Measurements from ENCODE around the gene CDC20B.
"Not testable (repeated sequence)": the region's sequence is repeated elsewhere in the genome, so short reads cannot be mapped to it uniquely, and the experiment has no call there.

The CDC20B gene

GRCh38 chr5:55096861-55097260 lies 76.1 kb downstream of the CDC20B start:
- POLR2A ChIA-PET (ENCODE audit: low non-redundant PET), result no interaction called here
- H3K27ac ChIP-seq, result no peak overlapping the region
- TF ChIP-seq CTCF (conservative IDR thresholded peaks at IDR 0.05; ENCODE audit: low read depth), result no peak
- CTCF ChIA-PET, result interaction anchor here (0.6 kb wide), 2 partner anchors 17 to 152 kb away, joined by 3 to 4 read pairs; no protein-coding TSS in a partner anchor
- DNase-seq (ENCODE audit: low spot score), result no peak

DNA sequence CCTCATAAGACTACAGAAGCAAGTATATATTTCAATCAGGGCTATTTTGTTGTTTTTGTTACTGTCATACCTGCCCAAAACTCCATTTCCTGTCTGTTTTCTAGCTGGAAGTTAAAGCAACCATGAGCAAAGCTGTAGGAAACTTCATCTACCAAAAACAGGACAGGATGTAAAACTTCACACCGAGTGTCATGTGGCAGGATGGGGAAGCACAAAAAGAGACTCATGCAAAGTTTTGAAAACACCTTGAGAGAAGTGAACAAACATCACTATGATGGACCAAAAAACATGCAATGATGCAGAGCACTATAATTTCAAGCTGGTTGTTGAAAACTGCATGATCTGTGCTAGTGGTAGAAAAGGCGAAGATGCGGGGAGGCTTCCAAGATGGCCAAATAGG lies 76.8 kb downstream of the CDC20B start:
- no peak for DNase-seq (ENCODE audit: low spot score)
- H3K27ac ChIP-seq, result no peak overlapping the region
- ChIA-PET CTCF (interaction anchor here (0.6 kb wide), 2 partner anchors 17 to 37 kb away, joined by 3 to 4 read pairs; no protein-coding TSS in a partner anchor), POLR2A (ENCODE audit: low non-redundant PET) (no interaction called here)
- TF ChIP-seq CTCF (conservative IDR thresholded peaks at IDR 0.05; ENCODE audit: low read depth), result no peak

GRCh38 chr5:55091011-55091410 lies 82.0 kb downstream of the CDC20B start:
- DNase-seq (ENCODE audit: low spot score); POLR2A ChIA-PET (ENCODE audit: low non-redundant PET); H3K27ac ChIP-seq: not testable (repeated sequence)
- CTCF ChIA-PET, result interaction anchor here (0.6 kb wide), 1 partner anchor 17 kb away, joined by 3 read pairs; no protein-coding TSS in a partner anchor

DNA sequence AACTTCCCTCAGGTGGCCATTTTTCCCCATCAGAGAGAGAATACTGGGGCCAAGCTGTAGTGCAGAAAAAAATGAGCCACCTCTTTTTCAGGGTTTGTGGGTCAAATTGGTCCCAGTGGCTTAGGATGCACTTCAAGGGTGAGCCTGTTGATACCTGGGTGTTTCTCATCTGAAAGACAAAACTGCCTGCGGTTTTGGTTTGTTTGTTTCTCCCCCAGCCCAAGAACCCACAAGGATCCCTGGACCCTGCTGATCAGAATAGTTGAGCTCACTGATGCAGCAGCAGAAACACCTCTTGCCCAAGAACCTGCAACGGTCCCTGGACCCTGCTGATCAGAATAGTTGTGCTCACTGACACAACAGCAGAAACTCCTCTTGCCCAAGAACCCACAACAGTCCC lies 83.7 kb downstream of the CDC20B start:
- POLR2A ChIA-PET (ENCODE audit: low non-redundant PET); H3K27ac ChIP-seq; DNase-seq (ENCODE audit: low spot score): not testable (repeated sequence)
- CTCF ChIA-PET, result interaction anchor here (0.6 to 1.5 kb wide), 3 partner anchors 49 to 833 kb away, joined by 3 to 4 read pairs (median 4); no protein-coding TSS in a partner anchor

- no peak for DNase-seq (ENCODE audit: low spot score)
- ChIA-PET CTCF (no interaction called here), POLR2A (ENCODE audit: low non-redundant PET) (no interaction called here)
- no peak overlapping the region for H3K27ac ChIP-seq
- no peak for TF ChIP-seq CTCF (conservative IDR thresholded peaks at IDR 0.05; ENCODE audit: low read depth)
Measured at GRCh38 chr5:55081541-55081940, 91.4 kb downstream of the CDC20B start.

DNA sequence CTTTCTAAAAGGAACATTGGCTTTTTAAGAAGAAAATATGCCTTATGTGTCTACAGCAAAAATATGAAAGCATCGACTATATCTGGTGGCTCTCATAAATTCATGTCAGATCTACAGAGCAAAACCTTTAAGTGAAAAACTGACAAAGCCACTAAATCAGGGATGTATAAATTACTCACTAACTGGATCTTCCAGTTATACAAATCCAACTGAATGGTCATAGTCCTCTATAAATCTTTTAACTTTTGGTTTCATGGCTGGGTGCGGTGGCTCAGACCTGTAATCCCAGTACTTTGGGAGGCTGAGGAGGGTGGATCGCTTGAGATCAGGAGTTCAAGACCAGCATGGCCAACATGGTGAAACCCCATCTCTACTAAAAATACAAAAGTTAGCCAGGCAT lies 99.8 kb downstream of the CDC20B start:
- no peak for DNase-seq (ENCODE audit: low spot score)
- no peak overlapping the region for H3K27ac ChIP-seq
- TF ChIP-seq CTCF (conservative IDR thresholded peaks at IDR 0.05; ENCODE audit: low read depth), result no peak
- ChIA-PET POLR2A (ENCODE audit: low non-redundant PET) (no interaction called here), CTCF (no interaction called here)

DNA sequence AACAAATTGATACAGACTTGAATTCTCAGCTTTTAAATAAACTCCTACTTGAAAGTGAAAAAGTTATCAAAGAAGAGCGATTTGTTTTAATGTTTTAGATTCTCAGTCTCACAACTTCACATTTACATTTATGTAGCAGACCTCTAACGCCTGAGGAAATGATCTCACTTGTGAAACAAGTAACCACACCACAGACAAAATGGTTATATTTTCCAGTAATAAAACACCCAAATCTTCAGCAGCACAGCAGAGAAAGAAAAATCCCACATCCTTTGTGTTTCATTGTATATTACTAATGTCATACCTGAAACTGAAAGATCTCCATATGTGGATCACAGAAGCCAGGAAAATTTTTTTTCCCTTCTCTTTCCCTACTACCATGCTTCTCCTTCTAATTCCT lies 100.3 kb downstream of the CDC20B start:
- POLR2A ChIA-PET (ENCODE audit: low non-redundant PET), result no interaction called here
- DNase-seq (ENCODE audit: low spot score), result no peak
- no peak for TF ChIP-seq CTCF (conservative IDR thresholded peaks at IDR 0.05; ENCODE audit: low read depth)
- H3K27ac ChIP-seq, result no peak overlapping the region
- CTCF ChIA-PET, result interaction anchor here (0.6 kb wide), 1 partner anchor 13 kb away, joined by 4 read pairs; no protein-coding TSS in a partner anchor

- no peak overlapping the region for H3K27ac ChIP-seq
- no peak for DNase-seq (ENCODE audit: low spot score)
- no peak for TF ChIP-seq CTCF (conservative IDR thresholded peaks at IDR 0.05; ENCODE audit: low read depth)
- ChIA-PET POLR2A (ENCODE audit: low non-redundant PET) (no interaction called here), CTCF (interaction anchor here (0.7 kb wide), 1 partner anchor 132 kb away, joined by 3 read pairs; no protein-coding TSS in a partner anchor)
Measured at GRCh38 chr5:55071413-55071812, 101.6 kb downstream of the CDC20B start.

Measured in RWPE1 (cell line).